ENCODE results near the gene PRMT7. TPM values are rescaled to one million over a fixed set of nuclear protein-coding genes. Genes with fewer than 3 reads are reported as not detected.

PRMT7 gene
- total RNA-seq, 4 donors from 2014 or later, result 20.6 to 115 (median 38.5) TPM

DNA sequence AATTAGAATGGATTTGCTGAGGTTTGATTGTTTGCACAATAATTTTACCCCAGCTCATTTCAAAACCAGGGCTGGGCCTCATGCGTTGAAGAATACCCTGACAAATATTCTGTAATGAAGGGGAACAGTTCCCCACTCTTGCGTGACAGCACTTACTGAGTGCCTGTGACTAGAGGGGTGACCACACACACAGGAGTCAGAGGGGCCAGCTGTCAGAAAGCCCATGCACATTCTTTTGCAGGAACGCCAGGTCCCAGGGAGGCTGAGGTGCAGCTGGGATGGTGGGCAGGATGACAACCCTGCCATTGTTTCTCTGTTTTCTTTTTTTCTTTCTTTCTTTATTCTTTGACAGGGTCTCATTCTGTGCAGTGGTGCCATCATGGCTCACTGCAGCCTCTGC is 92.9 kb downstream of the PRMT7 start:
- Histone ChIP-seq H3K27me3 (no peaks in the 10 kb centered on the region), H3K4me1 (peaks cover 0 to 6% (median 0%) of the 10 kb centered on the region in 4 donors), H3K27ac (no peak overlapping the region), H3K4me3 (no peak overlapping the region), H3K9me3 (no peaks in the 10 kb centered on the region), H3K36me3 (no peaks in the 10 kb centered on the region)
- in situ Hi-C loops (cut with MboI; ENCODE audit: low pct_ligation_motif_present in 1 of 4, low pct_unique_long_range_greater_than_20kb in 1 of 4, low sequenced_read_pairs in 3 of 4), result loop anchor here in 1 of 4 donors (10.0 kb wide), 1 partner anchor 101 kb away; no protein-coding TSS in a partner anchor
- 84 to 100% methylated on average over 3 of the region's 3 CpGs for WGBS, 2 donors (ENCODE audit: low coverage in 1 of 2)
- no peak for TF ChIP-seq POLR2A (IDR thresholded peaks at IDR 0.05)
- TF ChIP-seq, protein P1, sequence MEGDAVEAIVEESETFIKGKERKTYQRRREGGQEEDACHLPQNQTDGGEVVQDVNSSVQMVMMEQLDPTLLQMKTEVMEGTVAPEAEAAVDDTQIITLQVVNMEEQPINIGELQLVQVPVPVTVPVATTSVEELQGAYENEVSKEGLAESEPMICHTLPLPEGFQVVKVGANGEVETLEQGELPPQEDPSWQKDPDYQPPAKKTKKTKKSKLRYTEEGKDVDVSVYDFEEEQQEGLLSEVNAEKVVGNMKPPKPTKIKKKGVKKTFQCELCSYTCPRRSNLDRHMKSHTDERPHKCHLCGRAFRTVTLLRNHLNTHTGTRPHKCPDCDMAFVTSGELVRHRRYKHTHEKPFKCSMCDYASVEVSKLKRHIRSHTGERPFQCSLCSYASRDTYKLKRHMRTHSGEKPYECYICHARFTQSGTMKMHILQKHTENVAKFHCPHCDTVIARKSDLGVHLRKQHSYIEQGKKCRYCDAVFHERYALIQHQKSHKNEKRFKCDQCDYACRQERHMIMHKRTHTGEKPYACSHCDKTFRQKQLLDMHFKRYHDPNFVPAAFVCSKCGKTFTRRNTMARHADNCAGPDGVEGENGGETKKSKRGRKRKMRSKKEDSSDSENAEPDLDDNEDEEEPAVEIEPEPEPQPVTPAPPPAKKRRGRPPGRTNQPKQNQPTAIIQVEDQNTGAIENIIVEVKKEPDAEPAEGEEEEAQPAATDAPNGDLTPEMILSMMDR (IDR thresholded peaks at IDR 0.05), result no peak
- TF ChIP-seq POLR2AphosphoS5 (IDR thresholded peaks at IDR 0.05), result no peak
- no peak for TF ChIP-seq EP300 (IDR thresholded peaks at IDR 0.05; ENCODE audit: low read depth)
- DNase-seq, result no peak
- intact Hi-C loops (cut with DNase I; ENCODE audit: low total_unique reads), result no loop called here

DNA sequence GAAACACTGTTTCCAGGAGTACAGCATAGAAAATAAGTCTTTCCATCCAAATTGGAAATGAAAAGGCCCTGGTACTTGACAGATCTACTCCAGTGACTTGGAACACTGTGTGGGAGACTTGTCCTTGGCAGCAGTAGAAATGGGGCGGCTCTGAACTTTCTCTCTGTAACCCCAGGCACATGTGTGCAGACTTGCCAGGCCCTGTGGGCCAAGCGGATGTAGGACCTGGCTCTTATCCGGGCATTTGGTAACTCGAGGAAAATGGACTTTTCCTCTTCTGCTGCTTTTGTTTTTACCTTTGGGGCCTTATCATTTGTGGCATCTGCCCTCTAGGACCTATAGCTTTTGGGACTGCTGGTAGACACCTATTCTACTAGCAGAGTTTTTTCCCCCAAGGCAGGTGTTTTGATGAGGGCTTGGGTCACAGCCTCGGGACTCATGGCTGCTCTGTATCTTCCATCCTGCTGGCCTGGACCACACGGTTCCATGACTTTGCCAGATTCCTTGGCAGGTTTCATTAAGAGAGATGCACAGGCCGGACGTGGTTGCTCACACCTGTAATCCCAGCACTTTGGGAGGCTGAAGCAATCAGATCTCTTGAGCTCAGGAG is 94.0 kb downstream of the PRMT7 start:
- Histone ChIP-seq H3K27ac (no peak overlapping the region), H3K27me3 (no peaks in the 10 kb centered on the region), H3K36me3 (no peaks in the 10 kb centered on the region), H3K4me3 (no peak overlapping the region), H3K4me1 (peaks cover 0 to 6% (median 0%) of the 10 kb centered on the region in 4 donors), H3K9me3 (no peaks in the 10 kb centered on the region)
- TF ChIP-seq, protein P1 (IDR thresholded peaks at IDR 0.05), result no peak
- in situ Hi-C loops (cut with MboI; ENCODE audit: low pct_ligation_motif_present in 1 of 4, low pct_unique_long_range_greater_than_20kb in 1 of 4, low sequenced_read_pairs in 3 of 4), result loop anchor here in 1 of 4 donors (10.0 kb wide), 1 partner anchor 100 kb away; no protein-coding TSS in a partner anchor
- WGBS, 2 donors (ENCODE audit: low coverage in 1 of 2), result 67 to 85% methylated on average over 2 to 8 of the region's 8 CpGs
- intact Hi-C loops (cut with DNase I; ENCODE audit: low total_unique reads), result no loop called here
- no peak for DNase-seq

DNA sequence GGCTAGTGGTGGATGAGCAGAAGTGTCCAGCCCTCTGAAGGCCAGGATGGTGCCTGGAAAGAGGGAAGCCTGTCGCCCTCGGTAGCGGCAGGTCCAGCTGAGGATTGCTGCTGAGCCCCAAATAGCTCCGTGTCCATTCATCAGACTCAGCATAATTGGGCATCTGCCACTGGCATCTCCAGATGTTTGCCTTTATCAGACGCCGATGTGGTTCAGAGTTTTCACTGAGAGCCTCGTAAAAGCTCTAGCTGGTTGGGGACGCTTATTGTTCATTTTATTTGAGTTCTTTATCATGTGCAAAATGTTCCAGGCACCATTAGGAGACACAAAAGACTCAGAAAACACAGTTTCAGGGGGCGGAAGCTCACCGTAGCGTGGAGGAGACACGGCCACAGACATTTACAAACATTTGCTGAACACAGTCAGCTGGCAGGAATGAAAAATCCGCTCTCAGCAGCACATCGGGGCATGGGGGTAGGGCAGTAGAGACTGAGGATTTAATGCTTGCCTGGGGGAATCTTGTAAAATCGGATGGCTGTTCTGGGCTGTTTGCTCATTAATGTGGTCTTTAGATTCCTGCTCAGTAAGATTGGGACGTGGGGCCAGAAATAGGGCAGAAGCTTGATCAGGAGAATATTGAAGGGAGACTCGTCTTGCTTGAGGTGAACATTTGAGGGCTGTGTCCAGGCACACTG is 95.8 kb downstream of the PRMT7 start:
- H3K4me3 ChIP-seq, result no peak overlapping the region
- H3K9me3 ChIP-seq, result no peaks in the 10 kb centered on the region
- H3K4me1 ChIP-seq, result peaks cover 0 to 6% (median 0%) of the 10 kb centered on the region in 4 donors
- 48 to 51% methylated on average over 11 to 17 of the region's 17 CpGs for WGBS, 2 donors (ENCODE audit: low coverage in 1 of 2)
- DNase-seq, result no peak
- intact Hi-C loops (cut with DNase I; ENCODE audit: low total_unique reads) (no loop called here), in situ Hi-C loops (cut with MboI; ENCODE audit: low pct_ligation_motif_present in 1 of 4, low pct_unique_long_range_greater_than_20kb in 1 of 4, low sequenced_read_pairs in 3 of 4) (loop anchor here in 1 of 4 donors (10.0 kb wide), 1 partner anchor 98 kb away; no protein-coding TSS in a partner anchor)
- H3K36me3 ChIP-seq, result no peaks in the 10 kb centered on the region
- TF ChIP-seq POLR2AphosphoS5 (IDR thresholded peaks at IDR 0.05) (no peak), EP300 (IDR thresholded peaks at IDR 0.05; ENCODE audit: low read depth) (no peak), POLR2A (IDR thresholded peaks at IDR 0.05) (no peak)
- TF ChIP-seq, protein P1 (IDR thresholded peaks at IDR 0.05), result no peak
- H3K27me3 ChIP-seq, result no peaks in the 10 kb centered on the region
- no peak overlapping the region for H3K27ac ChIP-seq

Small RNAs within 50 kb of the gene (small RNA-seq; reads per million reads assigned to genes)
- gene RNU4-30P (0 reads per million in 4 donors), gene RNU6-1262P (0 reads per million in 4 donors)

Other genes with a start within 250 kb of the PRMT7 start
- 100 to 1,000 TPM in 1 of 4 donors, 10 to 100 TPM in 3; 27.5 to 107 (median 41.6) TPM for gene NFATC3, start 225.6 kb upstream of the PRMT7 start, total RNA-seq
- gene ESRP2, start 74.9 kb upstream of the PRMT7 start, total RNA-seq, result 10 to 100 TPM; 61.3 to 87.5 (median 77.2) TPM
- gene PLA2G15, start 65.6 kb upstream of the PRMT7 start, total RNA-seq, result 10 to 100 TPM in 3 of 4 donors, 1 to 10 TPM in 1; 9.6 to 18.2 (median 15.0) TPM
- 100 to 1,000 TPM in 1 of 4 donors, 10 to 100 TPM in 3; 20.6 to 145 (median 31.4) TPM for gene SLC7A6, start 46.5 kb upstream of the PRMT7 start, total RNA-seq
- 10 to 100 TPM in 3 of 4 donors, 1 to 10 TPM in 1; 7.8 to 49.0 (median 15.3) TPM for gene SLC7A6OS, start 73 bp upstream of the PRMT7 start, total RNA-seq
- 100 to 1,000 TPM in 1 of 4 donors, 10 to 100 TPM in 3; 51.1 to 168 (median 68.9) TPM for gene SMPD3, start 137.5 kb downstream of the PRMT7 start, total RNA-seq
- gene ZFP90, start 228.3 kb downstream of the PRMT7 start, total RNA-seq, result 10 to 100 TPM; 10.1 to 78.2 (median 16.4) TPM